Jurkat, Clone E6-1 (cell line): ENCODE results near the gene SCN1B.
"Not testable (repeated sequence)": the region's sequence is repeated elsewhere in the genome, so short reads cannot be mapped to it uniquely, and the experiment has no call there.

ENCODE experiments used
- DNase-seq: peaks from one replicate; pipeline ENCODE4 v3.0.0-alpha.2; 2011; ENCODE audit warnings: low read depth, low spot score
- H3K4me3 ChIP-seq: 2 replicates; pipeline ENCODE4 v1.5.1; 2011; ENCODE audit warnings: mild to moderate bottlenecking, low read length, control low read depth, moderate library complexity

The SCN1B gene

GRCh38 chr19:34999498-35000337 lies 30.6 kb upstream of the SCN1B start, which contains the start of gene GRAMD1A:
Gene GRAMD1A, plus strand, starts transcription at chr19:35000323. Its CDS starts 156 bp downstream, at chr19:35000479.
- DNase-seq: peak; percentile 41

GRCh38 chr19:35000338-35000646 lies 30.0 kb upstream of the SCN1B start:
- peak overlapping the region; percentile 75 for H3K4me3 ChIP-seq
- DNase-seq: no peak

More at GRCh38 chr19:34999498-35000337, 30.6 kb upstream of the SCN1B start, which contains the start of gene GRAMD1A:
- peak within 1 kb of the TSS; percentile 75 for H3K4me3 ChIP-seq

- DNase-seq: peak; percentile 71
Observed at GRCh38 chr19:35000647-35001501, 29.4 kb upstream of the SCN1B start.

GRCh38 chr19:35002037-35002535 lies 28.2 kb upstream of the SCN1B start:
- no peak for DNase-seq
- H3K4me3 ChIP-seq: no peak overlapping the region

More at GRCh38 chr19:35000647-35001501, 29.4 kb upstream of the SCN1B start:
- peak overlapping the region; percentile 75 for H3K4me3 ChIP-seq

- no peak for DNase-seq
Observed at GRCh38 chr19:35004517-35005255, 25.6 kb upstream of the SCN1B start.

GRCh38 chr19:35005256-35005977 lies 24.9 kb upstream of the SCN1B start:
- no peak overlapping the region for H3K4me3 ChIP-seq
- DNase-seq: no peak

More at GRCh38 chr19:35004517-35005255, 25.6 kb upstream of the SCN1B start:
- H3K4me3 ChIP-seq: no peak overlapping the region

GRCh38 chr19:35006007-35006341 lies 24.3 kb upstream of the SCN1B start:
- H3K4me3 ChIP-seq, DNase-seq: not testable (repeated sequence)

- DNase-seq: no peak
- no peak overlapping the region for H3K4me3 ChIP-seq
Observed at GRCh38 chr19:35006342-35006998, 23.8 kb upstream of the SCN1B start.

GRCh38 chr19:35006999-35007365 lies 23.3 kb upstream of the SCN1B start:
- no peak overlapping the region for H3K4me3 ChIP-seq
- no peak for DNase-seq

GRCh38 chr19:35007427-35007826 lies 22.8 kb upstream of the SCN1B start:
- not testable (repeated sequence) for DNase-seq, H3K4me3 ChIP-seq

- DNase-seq: no peak
- no peak overlapping the region for H3K4me3 ChIP-seq
Observed at GRCh38 chr19:35008891-35009341, 21.4 kb upstream of the SCN1B start.

- DNase-seq: no peak
- no peak overlapping the region for H3K4me3 ChIP-seq
Observed at GRCh38 chr19:35009424-35010415, 20.6 kb upstream of the SCN1B start.

GRCh38 chr19:35011091-35011689 lies 19.1 kb upstream of the SCN1B start:
- no peak for DNase-seq
- H3K4me3 ChIP-seq: no peak overlapping the region

GRCh38 chr19:35011737-35012682 lies 18.3 kb upstream of the SCN1B start:
- no peak overlapping the region for H3K4me3 ChIP-seq
- no peak for DNase-seq

GRCh38 chr19:35013041-35013819 lies 17.0 kb upstream of the SCN1B start:
- DNase-seq: peak; percentile 39
- no peak overlapping the region for H3K4me3 ChIP-seq
